Loucy (cell line): Measurements from ENCODE around the gene RBFOX2.

Experiments used
- H2AFZ ChIP-seq: fragments of 200-600 bp; sonication (generic); 2 replicates; pipeline ENCODE4 v1.6.0; 2016; ENCODE audit warnings: antibody characterized with exemption, mild to moderate bottlenecking, low read length, moderate library complexity
- H3F3A ChIP-seq: fragments of 200-600 bp; 2 replicates; pipeline ENCODE4 v1.6.0; 2016; ENCODE audit warnings: antibody characterized with exemption, low read depth, mild to moderate bottlenecking
- H3K27me3 ChIP-seq: fragments of 200-600 bp; sonication (generic); 2 replicates; pipeline ENCODE4 v1.6.1; 2014; ENCODE audit warnings: low read length, mild to moderate bottlenecking; ENCODE audit not compliant: insufficient read depth, poor library complexity, severe bottlenecking
- H3K36me3 ChIP-seq: fragments of 200-600 bp; sonication (generic); 2 replicates; pipeline ENCODE4 v1.6.1; 2016; ENCODE audit warnings: low read length; ENCODE audit not compliant: insufficient read depth
- H3K4me1 ChIP-seq: fragments of 200-600 bp; sonication (generic); 2 replicates; pipeline ENCODE4 v1.5.1; 2014; ENCODE audit warnings: low read length, mild to moderate bottlenecking; ENCODE audit not compliant: insufficient read depth, poor library complexity, severe bottlenecking
- H3K4me2 ChIP-seq: fragments of 200-600 bp; sonication (generic); 2 replicates; pipeline ENCODE4 v1.6.0; 2014; ENCODE audit warnings: antibody characterized with exemption, low read length, low read depth, mild to moderate bottlenecking; ENCODE audit not compliant: poor library complexity, severe bottlenecking
- H3K4me3 ChIP-seq: fragments of 200-600 bp; sonication (generic); 2 replicates; pipeline ENCODE4 v1.5.1; 2014; ENCODE audit warnings: low read length, mild to moderate bottlenecking, mixed read lengths; ENCODE audit not compliant: poor library complexity, severe bottlenecking
- H3K79me2 ChIP-seq: fragments of 200-600 bp; sonication (generic); 2 replicates; pipeline ENCODE4 v1.6.1; 2014; ENCODE audit warnings: low read length; ENCODE audit not compliant: insufficient read depth
- H3K9ac ChIP-seq: fragments of 200-600 bp; sonication (generic); 2 replicates; pipeline ENCODE4 v1.6.0; 2014; ENCODE audit warnings: mild to moderate bottlenecking, low read depth, low read length, moderate library complexity; ENCODE audit not compliant: poor library complexity, severe bottlenecking
- H3K9me2 ChIP-seq: fragments of 200-600 bp; sonication (generic); replicated peaks from 2 replicates; pipeline ENCODE4 v1.6.1; 2016; ENCODE audit warnings: low read depth, low read length, mixed read lengths
- H3K9me3 ChIP-seq: fragments of 200-600 bp; sonication (generic); 2 replicates; pipeline ENCODE4 v1.6.1; 2014; ENCODE audit warnings: mild to moderate bottlenecking, antibody characterized with exemption, low read length, low read depth; ENCODE audit not compliant: insufficient read depth
- H4K20me1 ChIP-seq: fragments of 200-600 bp; sonication (generic); 2 replicates; pipeline ENCODE4 v1.6.0; 2014; ENCODE audit warnings: antibody characterized with exemption, low read length, mild to moderate bottlenecking; ENCODE audit not compliant: insufficient read depth, poor library complexity, severe bottlenecking
- CTCF ChIP-seq: fragments of 200-600 bp; sonication (generic); conservative IDR thresholded peaks from 2 replicates; pipeline ENCODE4 v1.5.1; 2014; ENCODE audit warnings: mild to moderate bottlenecking, antibody characterized with exemption, low read length
- EZH2phosphoT487 ChIP-seq: fragments of 200-600 bp; IDR thresholded peaks from 2 replicates; pipeline ENCODE4 v1.6.1; 2018; ENCODE audit warnings: antibody characterized with exemption, mild to moderate bottlenecking, moderate library complexity, borderline replicate concordance

RBFOX2 gene

DNA sequence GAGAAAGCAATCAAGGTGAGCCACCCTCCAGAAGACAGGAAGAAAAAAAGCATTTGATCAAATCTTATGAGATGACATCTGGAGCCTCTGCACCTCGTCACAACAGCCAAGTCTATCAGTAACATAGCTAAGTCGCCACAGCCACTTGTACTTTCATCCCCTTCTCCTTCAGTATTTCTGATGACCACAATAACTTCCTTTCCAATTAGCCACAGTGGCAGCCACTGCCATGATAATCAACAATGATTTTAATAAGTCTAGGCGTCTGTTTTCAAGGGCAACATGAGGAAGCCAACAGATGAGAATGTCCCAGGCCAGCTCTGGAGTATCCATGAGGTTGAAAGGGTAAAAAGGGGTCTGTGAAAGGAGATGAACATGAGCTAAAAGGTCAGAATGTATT, 29.9 kb downstream of the RBFOX2 start:
- Histone ChIP-seq H4K20me1 (peaks cover 4% of the 10 kb centered on the region), H3F3A (no peaks in the 10 kb centered on the region), H3K79me2 (no peaks in the 10 kb centered on the region), H3K9me3 (no peaks in the 10 kb centered on the region), H3K4me2 (no peak overlapping the region), H2AFZ (no peak overlapping the region), H3K36me3 (no peaks in the 10 kb centered on the region), H3K27me3 (no peaks in the 10 kb centered on the region), H3K9me2 (no peaks in the 10 kb centered on the region), H3K4me1 (peaks cover 8% of the 10 kb centered on the region), H3K9ac (no peak overlapping the region), H3K4me3 (no peak overlapping the region)
- TF ChIP-seq CTCF (no peak), EZH2phosphoT487 (no peak)

DNA sequence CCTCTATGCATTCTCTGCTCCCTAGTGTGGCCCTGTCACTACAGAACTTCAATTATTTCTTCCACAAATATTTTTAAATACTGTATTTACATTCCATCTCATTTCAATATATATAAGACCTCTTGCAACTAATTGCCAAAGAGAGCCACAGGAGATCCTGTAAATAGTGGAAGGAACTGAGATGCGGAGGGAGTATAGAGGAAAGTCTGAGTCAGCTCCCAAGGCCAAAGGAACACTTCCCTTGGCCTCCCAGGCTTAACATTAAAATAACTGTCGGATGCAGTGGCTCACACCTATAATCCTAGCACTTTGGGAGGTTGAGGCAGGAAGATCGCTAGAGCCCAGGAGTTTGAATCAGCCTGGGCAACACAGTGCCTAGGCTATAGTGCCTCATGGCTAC, 31.2 kb downstream of the RBFOX2 start:
- Histone ChIP-seq H3K4me2 (no peak overlapping the region), H3K9me2 (no peaks in the 10 kb centered on the region), H3K4me3 (no peak overlapping the region), H3K27me3 (no peaks in the 10 kb centered on the region), H3K9ac (no peak overlapping the region), H4K20me1 (peaks cover 4% of the 10 kb centered on the region), H3K9me3 (no peaks in the 10 kb centered on the region), H3K4me1 (peaks cover 8% of the 10 kb centered on the region), H3K79me2 (no peaks in the 10 kb centered on the region), H2AFZ (no peak overlapping the region), H3K36me3 (no peaks in the 10 kb centered on the region), H3F3A (no peaks in the 10 kb centered on the region)
- TF ChIP-seq CTCF: no peak
- TF ChIP-seq EZH2phosphoT487: no peak

DNA sequence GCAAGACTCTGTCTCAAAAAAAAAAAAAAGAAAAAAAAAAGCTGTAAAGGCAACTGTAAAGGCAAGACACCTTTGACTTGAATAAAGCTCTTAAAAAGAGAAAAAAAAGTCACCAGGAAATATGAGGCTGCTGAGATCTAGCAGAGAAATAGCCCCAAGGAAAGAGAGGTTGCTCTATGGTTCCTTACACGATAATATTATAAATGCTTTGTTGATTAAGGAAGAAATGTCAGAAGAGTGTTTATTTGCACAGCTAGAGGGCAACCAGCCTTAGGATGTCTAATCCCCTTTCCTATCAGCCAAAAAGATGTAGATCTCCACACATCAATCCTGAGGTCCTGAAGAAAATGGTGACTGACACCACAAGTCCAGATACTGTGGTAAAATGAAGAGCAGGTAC, 32.0 kb downstream of the RBFOX2 start:
- Histone ChIP-seq H2AFZ (no peak overlapping the region), H3F3A (no peaks in the 10 kb centered on the region), H4K20me1 (peaks cover 4% of the 10 kb centered on the region), H3K4me2 (no peak overlapping the region), H3K4me1 (peaks cover 8% of the 10 kb centered on the region), H3K9me2 (no peaks in the 10 kb centered on the region), H3K79me2 (no peaks in the 10 kb centered on the region), H3K9me3 (no peaks in the 10 kb centered on the region), H3K9ac (no peak overlapping the region), H3K36me3 (no peaks in the 10 kb centered on the region), H3K4me3 (no peak overlapping the region), H3K27me3 (no peaks in the 10 kb centered on the region)
- TF ChIP-seq EZH2phosphoT487: no peak
- TF ChIP-seq CTCF: no peak
